Lower leg skin (tissue), 4 donors: ENCODE data around the gene ADAM10. TPM values are rescaled to one million over a fixed set of nuclear protein-coding genes. Genes with fewer than 3 reads are reported as not detected.
"Not testable (repeated sequence)": the region's sequence is repeated elsewhere in the genome, so short reads cannot be mapped to it uniquely, and the experiment has no call there.

Experiments
- DNase-seq, 2 donors: peaks; one replicate each; pipeline ENCODE4 v3.0.0-alpha.2; 2019; ENCODE audit warnings: low spot score in 2 of 2
- H3K4me3 ChIP-seq: fragments of 200-600 bp; sonication (generic); 2 replicates; pipeline ENCODE4 v1.5.1; 2017; ENCODE audit warnings: mild to moderate bottlenecking, low read depth; ENCODE audit not compliant: poor library complexity, severe bottlenecking
- POLR2A ChIP-seq, 2 donors: fragments of 450-650 bp; IDR thresholded peaks; one replicate each; pipeline ENCODE4 v1.6.1; 2016 to 2017; ENCODE audit warnings: antibody characterized with exemption in 2 of 2, mild to moderate bottlenecking in 1 of 2, moderate library complexity in 1 of 2
- WGBS, 2 donors: methylation state at CpG; one replicate each; pipeline ENCODE4 v1.1.5; 2018; 5-methylcytosine and 5-hydroxymethylcytosine counted together
- intact Hi-C: fragments of 100-400 bp; cut with DNase I; formaldehyde crosslinking; loops from one replicate; pipeline ENCODE4 v1.15.0; 2023; ENCODE audit warnings: low total_unique reads
- total RNA-seq, 4 donors: library from RNA; depleted of rRNA; stranded (reverse); fragments of >200 nt; gene quantifications; one replicate each; pipeline ENCODE4 v1.1.0, GENCODE V29; 2016
- TF ChIP-seq, protein P1 (sequence below), 3 donors: fragments of 450-650 bp; IDR thresholded peaks; one replicate each; pipeline ENCODE4 v1.5.1; 2016; ENCODE audit warnings: antibody characterized with exemption in 3 of 3, mild to moderate bottlenecking in 3 of 3, moderate library complexity in 2 of 3

ADAM10 gene
- total RNA-seq, 4 donors from 2014 or later, result 40.4 to 45.1 (median 44.5) TPM

DNA sequence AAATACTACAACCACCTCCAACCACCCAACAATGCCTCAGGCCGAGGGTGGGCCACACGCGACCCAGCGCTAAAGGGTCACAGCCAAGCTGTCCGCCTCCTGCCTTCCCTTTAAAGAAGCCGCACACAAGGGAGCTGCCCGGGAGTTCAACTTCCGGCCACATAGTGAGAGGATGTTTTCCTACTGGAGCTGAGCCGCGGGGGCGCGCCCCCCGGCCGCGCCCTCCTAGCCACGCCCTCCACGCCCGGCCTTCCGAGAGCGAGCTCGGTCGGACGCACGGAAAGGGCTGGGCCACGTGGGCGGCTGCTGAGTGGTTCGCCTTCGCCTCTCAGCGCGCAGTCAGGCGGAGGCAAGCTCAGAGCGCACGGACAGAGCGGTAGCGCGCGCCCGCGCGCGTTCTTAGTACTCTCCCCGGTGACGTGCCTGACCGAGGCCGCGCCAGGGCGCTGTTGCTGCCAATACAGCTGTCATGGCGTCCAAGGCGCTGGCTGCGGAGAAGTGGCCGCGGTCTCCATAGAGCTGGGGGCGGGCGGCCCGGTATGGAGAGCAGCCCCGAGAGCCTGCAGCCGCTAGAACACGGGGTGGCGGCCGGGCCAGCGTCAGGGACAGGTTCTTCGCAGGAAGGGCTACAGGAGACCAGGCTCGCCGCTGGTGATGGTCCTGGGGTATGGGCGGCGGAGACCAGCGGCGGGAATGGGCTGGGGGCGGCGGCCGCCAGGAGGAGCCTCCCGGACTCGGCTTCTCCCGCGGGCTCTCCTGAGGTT is 21.5 kb upstream of the ADAM10 start, which contains the start of gene MINDY2:
Gene MINDY2, plus strand, starts transcription at position 446 of the 764 bp plus-strand sequence. Its CDS starts 94 bp downstream, at position 540.
- TF ChIP-seq POLR2A (IDR thresholded peaks at IDR 0.05), result no peak
- TF ChIP-seq, protein P1, sequence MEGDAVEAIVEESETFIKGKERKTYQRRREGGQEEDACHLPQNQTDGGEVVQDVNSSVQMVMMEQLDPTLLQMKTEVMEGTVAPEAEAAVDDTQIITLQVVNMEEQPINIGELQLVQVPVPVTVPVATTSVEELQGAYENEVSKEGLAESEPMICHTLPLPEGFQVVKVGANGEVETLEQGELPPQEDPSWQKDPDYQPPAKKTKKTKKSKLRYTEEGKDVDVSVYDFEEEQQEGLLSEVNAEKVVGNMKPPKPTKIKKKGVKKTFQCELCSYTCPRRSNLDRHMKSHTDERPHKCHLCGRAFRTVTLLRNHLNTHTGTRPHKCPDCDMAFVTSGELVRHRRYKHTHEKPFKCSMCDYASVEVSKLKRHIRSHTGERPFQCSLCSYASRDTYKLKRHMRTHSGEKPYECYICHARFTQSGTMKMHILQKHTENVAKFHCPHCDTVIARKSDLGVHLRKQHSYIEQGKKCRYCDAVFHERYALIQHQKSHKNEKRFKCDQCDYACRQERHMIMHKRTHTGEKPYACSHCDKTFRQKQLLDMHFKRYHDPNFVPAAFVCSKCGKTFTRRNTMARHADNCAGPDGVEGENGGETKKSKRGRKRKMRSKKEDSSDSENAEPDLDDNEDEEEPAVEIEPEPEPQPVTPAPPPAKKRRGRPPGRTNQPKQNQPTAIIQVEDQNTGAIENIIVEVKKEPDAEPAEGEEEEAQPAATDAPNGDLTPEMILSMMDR (IDR thresholded peaks at IDR 0.05), result no peak
- H3K4me3 ChIP-seq, result peak within 1 kb of the TSS; percentile 96
- 0 to 1% methylated on average over 15 to 18 of the region's 75 CpGs for WGBS, 2 donors
- peak; percentile 97 to 99 for DNase-seq
- intact Hi-C loops, result no loop called here

DNA sequence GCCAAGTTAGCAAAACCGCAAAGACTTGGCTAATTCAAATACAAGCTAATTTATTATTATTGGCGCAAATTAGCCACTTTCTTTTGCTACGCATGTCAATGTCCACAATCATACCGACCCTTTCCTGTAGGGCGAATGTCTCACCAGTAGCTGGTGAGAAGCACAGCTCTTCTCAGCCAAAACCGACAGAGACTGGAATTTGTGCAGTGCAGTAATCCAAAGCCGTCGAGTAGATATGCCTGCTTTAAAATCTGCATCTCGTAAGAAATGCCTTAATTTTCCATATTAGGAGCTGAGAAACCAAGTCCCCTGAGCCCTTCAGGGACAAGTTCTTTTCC is 21.0 kb upstream of the ADAM10 start:
- intact Hi-C loops, result no loop called here
- TF ChIP-seq, protein P1 (IDR thresholded peaks at IDR 0.05), result no peak
- no peak for TF ChIP-seq POLR2A (IDR thresholded peaks at IDR 0.05)
- WGBS, 2 donors, result 0% methylated on average over 9 of the region's 9 CpGs
- no peak overlapping the region for H3K4me3 ChIP-seq
- no peak for DNase-seq

DNA sequence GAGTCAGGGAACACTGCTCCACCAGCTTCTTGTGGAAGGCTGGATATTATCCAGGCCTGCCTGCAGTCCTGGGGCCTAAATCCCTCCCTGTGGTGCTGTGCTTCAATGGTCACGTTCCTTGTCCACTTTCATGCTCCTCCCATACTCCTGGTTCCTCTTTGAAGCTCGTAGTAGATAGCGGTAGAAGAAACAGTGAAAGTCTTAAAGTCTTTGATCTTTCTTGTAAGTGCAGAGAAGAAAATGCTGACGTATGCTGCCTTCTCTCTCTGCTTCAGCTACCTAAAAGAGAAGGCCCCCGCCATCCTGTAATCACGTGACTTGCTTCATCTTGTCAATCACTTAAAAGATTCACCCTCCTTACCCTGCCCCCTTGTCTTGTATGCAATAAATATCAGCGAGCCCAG is 19.1 kb upstream of the ADAM10 start:
- intact Hi-C loops, result loop anchor here (5.0 kb wide), 1 partner anchor 651 kb away; no protein-coding TSS in a partner anchor
- not testable (repeated sequence) for DNase-seq, H3K4me3 ChIP-seq
- 91 to 96% methylated on average over 7 of the region's 7 CpGs for WGBS, 2 donors

DNA sequence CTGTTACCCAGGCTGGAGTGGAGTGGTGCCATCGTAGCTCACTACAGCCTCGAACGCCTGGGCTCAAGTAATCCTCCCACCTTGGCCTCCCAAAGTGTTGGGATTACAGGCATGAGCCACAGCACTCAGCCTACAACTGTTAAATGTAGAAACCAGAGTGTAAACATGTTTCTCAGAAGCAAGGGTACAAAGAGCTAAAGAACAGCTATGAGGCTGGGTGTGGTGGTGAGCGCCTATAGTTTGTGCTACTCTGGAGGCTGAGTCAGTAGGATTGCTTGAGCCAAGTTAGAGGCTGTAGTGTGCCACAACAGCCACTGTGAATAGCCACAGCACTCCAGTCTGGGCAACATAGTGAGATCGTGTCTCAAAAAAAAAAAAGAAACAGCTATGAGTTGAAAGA is 16.8 kb upstream of the ADAM10 start:
- intact Hi-C loops, result loop anchor here (5.0 kb wide), 1 partner anchor 649 kb away; no protein-coding TSS in a partner anchor
- DNase-seq, result no peak
- WGBS, 2 donors, result 92 to 94% methylated on average over 5 of the region's 5 CpGs
- no peak overlapping the region for H3K4me3 ChIP-seq
- TF ChIP-seq, protein P1 (IDR thresholded peaks at IDR 0.05), result no peak
- TF ChIP-seq POLR2A (IDR thresholded peaks at IDR 0.05), result no peak

DNA sequence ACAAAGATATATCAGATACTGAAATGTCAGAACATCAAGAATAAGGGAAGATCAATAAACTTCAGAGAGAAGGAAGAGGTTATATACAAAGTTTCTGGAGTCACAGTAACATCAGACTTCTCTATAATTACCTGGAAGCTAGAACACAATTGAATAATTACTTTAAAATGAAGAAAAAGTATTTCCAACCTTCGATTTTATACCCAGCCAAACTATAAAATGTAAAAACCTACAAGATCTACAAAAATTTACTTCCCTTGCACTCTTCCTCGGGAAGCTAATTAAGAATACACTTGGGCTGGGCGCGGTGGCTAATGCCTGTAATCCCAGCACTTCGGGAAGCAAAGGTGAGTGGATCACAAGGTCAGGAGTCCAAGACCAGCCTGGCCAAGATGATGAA is 15.0 kb upstream of the ADAM10 start:
- intact Hi-C loops, result no loop called here
- 92 to 95% methylated on average over 5 of the region's 5 CpGs for WGBS, 2 donors
- no peak overlapping the region for H3K4me3 ChIP-seq
- TF ChIP-seq POLR2A (IDR thresholded peaks at IDR 0.05), result no peak
- TF ChIP-seq, protein P1 (IDR thresholded peaks at IDR 0.05), result no peak
- DNase-seq, result no peak

DNA sequence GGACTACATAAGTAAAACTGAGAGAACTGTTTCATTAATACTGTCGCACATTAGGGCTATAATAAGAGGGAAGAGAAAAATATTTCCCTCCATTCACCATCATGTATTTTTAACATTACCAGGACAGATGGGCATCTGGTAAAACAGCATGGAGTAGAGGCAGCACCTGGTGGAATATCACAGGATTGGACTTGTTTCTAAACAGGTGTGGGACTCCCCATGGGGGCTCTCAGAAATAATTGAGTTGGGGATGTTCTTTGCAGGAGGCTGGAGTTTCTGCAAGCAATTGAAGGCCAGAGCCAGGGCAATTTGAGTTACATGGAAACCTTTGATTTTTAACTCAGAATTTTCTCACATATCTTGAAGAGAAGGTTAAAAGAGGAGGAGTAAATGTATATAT is 13.2 kb upstream of the ADAM10 start:
- intact Hi-C loops, result no loop called here
- DNase-seq, result no peak
- TF ChIP-seq POLR2A (IDR thresholded peaks at IDR 0.05), result no peak
- TF ChIP-seq, protein P1 (IDR thresholded peaks at IDR 0.05), result no peak
- 98 to 100% methylated on average over 1 of the region's 1 CpG for WGBS, 2 donors
- no peak overlapping the region for H3K4me3 ChIP-seq
